Activated CD8-positive, alpha-beta T cell treated with anti-CD3 and anti-CD28 coated beads for 36 hours (primary cell): ENCODE data around the gene ZFP37. TPM values are rescaled to one million over a fixed set of nuclear protein-coding genes. Genes with fewer than 3 reads are reported as not detected.

Experiments used
- ATAC-seq: fragments of 200-7000 bp; cut with Tn5 transposase; one replicate; pipeline ENCODE4 v1.10.0; 2021; ENCODE audit warnings: mild to moderate bottlenecking, moderate library complexity
- CTCF ChIA-PET: fragments of 350-600 bp; sonication (Branson Sonifier 250); formaldehyde crosslinking; loops from one replicate; lab custom pipeline; 2021; ENCODE audit warnings: antibody characterized with exemption; lab: Charles Lee
- POLR2A ChIA-PET: fragments of 350-600 bp; sonication (Branson Sonifier 250); formaldehyde crosslinking; loops from one replicate; lab custom pipeline; 2021; ENCODE audit warnings: antibody characterized with exemption; lab: Charles Lee
- DNase-seq: peaks from one replicate; pipeline ENCODE4 v3.0.0-alpha.2; 2020
- H3K27ac Mint-ChIP-seq: one replicate; pipeline ENCODE4 v1.8.0; 2021; ENCODE audit warnings: mild to moderate bottlenecking, mixed read lengths
- H3K27me3 Mint-ChIP-seq: one replicate; pipeline ENCODE4 v1.8.0; 2021; ENCODE audit warnings: mixed read lengths
- H3K36me3 Mint-ChIP-seq: one replicate; pipeline ENCODE4 v1.8.0; 2021; ENCODE audit warnings: low read depth, mixed read lengths
- H3K4me1 Mint-ChIP-seq: one replicate; pipeline ENCODE4 v1.8.0; 2021; ENCODE audit warnings: low read depth, mixed read lengths
- H3K4me3 Mint-ChIP-seq: one replicate; pipeline ENCODE4 v1.8.0; 2021; ENCODE audit warnings: mild to moderate bottlenecking, moderate library complexity, mixed read lengths
- H3K9me3 Mint-ChIP-seq: one replicate; pipeline ENCODE4 v1.8.0; 2021; ENCODE audit warnings: mixed read lengths
- CTCF ChIP-seq: fragments of 200-600 bp; IDR thresholded peaks from one replicate; pipeline ENCODE4 v1.8.0; 2022; ENCODE audit warnings: antibody characterized with exemption, mild to moderate bottlenecking
- intact Hi-C: fragments of 100-400 bp; cut with micrococcal nuclease; formaldehyde crosslinking; loops from one replicate; pipeline ENCODE4 v1.10.0; 2022
- total RNA-seq, 2 experiments: library from RNA; stranded (reverse); gene quantifications; one replicate each; pipeline ENCODE4 v1.2.3, GENCODE V29; 2021

Gene ZFP37
- total RNA-seq, 2 experiments from 2014 or later, result 1.3 to 1.4 TPM

DNA sequence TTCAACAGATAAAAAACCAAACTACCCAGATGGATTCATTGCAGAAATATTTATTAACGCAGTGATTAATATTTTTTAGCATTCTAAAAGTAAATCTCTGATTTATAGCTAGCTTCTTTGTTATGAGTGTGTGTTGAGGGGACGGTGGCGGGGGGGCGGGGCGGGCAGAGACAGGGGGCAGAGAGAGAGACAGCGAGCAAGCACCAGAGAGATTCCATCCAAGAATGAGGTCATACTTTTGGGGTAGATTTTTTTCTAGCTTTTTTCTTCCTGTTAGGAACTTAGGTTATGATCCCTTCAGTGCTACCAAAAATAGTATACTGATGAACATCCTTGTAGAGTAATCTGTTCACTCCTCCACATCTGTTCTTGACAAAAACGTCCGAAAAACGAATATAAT lies 44.0 kb downstream of the ZFP37 start:
- CTCF ChIA-PET, result no interaction called here
- intact Hi-C loops, result no loop called here

GRCh38 chr9:113011911-113012381 lies 44.6 kb downstream of the ZFP37 start, which contains the start of gene ZNF883:
ZNF883 (minus strand) TSS chr9:113012192.
- POLR2A ChIA-PET, result interaction anchor here (0.7 kb wide), 1 partner anchor 235 kb away, joined by 3 read pairs; no protein-coding TSS in a partner anchor
- H3K9me3 Mint-ChIP-seq, result peaks cover 31% of the 10 kb centered on the region
- ATAC-seq, result peak; percentile 75

More for the DNA sequence above, 44.0 kb downstream of the ZFP37 start:
- Mint-ChIP-seq H3K4me1 (peaks cover 3% of the 10 kb centered on the region), H3K36me3 (peaks cover 13% of the 10 kb centered on the region), H3K27ac (no peak overlapping the region), H3K27me3 (peaks cover 16% of the 10 kb centered on the region), H3K9me3 (peaks cover 27% of the 10 kb centered on the region), H3K4me3 (peak overlapping the region; percentile 68)
- no peak for TF ChIP-seq CTCF
- POLR2A ChIA-PET, result no interaction called here
- ATAC-seq, result no peak
- DNase-seq, result no peak

GRCh38 chr9:113005777-113006176 lies 50.7 kb downstream of the ZFP37 start:
- ChIA-PET POLR2A (no interaction called here), CTCF (no interaction called here)
- intact Hi-C loops, result no loop called here
- no peaks in the 10 kb centered on the region for H3K4me1 Mint-ChIP-seq
- no peak for DNase-seq
- ATAC-seq, result no peak
- no peak for TF ChIP-seq CTCF
- no peak overlapping the region for H3K4me3 Mint-ChIP-seq
- peaks cover 33% of the 10 kb centered on the region for H3K36me3 Mint-ChIP-seq
- H3K27ac Mint-ChIP-seq, result no peak overlapping the region
- H3K9me3 Mint-ChIP-seq, result peaks cover 51% of the 10 kb centered on the region
- H3K27me3 Mint-ChIP-seq, result no peaks in the 10 kb centered on the region

More at GRCh38 chr9:113011911-113012381, 44.6 kb downstream of the ZFP37 start, which contains the start of gene ZNF883:
- H3K36me3 Mint-ChIP-seq, result peaks cover 13% of the 10 kb centered on the region
- peaks cover 3% of the 10 kb centered on the region for H3K4me1 Mint-ChIP-seq
- peak within 1 kb of the TSS; percentile 25 for H3K27ac Mint-ChIP-seq
- CTCF ChIA-PET, result no interaction called here
- peak within 1 kb of the TSS; percentile 68 for H3K4me3 Mint-ChIP-seq
- intact Hi-C loops, result no loop called here
- TF ChIP-seq CTCF, result no peak
- peaks cover 16% of the 10 kb centered on the region for H3K27me3 Mint-ChIP-seq
- DNase-seq, result peak; percentile 66

DNA sequence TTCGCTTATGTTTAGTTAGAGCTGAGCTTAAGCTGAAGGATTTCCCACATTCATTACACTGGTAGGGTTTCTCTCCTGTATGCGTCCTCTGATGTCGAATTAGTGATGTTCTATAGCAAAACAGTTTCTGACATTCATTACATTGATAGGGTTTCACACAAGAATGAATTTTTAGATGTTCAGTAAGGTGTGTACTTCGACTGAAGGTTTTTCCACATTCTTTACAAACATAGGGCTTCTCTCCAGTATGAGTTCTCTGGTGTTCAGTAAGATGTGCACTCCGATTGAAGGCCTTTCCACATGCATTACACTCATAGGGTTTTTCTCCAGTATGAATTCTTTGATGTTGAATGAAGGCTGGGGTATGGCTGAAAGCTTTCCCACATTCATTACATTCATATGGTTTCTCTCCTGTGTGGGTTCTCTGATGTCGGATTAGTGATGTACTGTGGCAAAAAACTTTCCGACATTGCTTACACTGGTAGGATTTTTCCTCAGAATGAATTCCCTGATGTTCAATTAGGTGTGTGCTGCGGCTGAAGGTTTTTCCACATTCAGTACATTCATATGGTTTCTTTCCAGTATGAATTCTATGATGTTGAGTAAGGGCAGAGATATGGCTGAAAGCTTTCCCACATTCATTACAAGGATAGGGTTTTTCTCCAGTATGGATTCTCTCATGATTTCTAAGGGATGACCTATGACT lies 59.1 kb downstream of the ZFP37 start:
- ATAC-seq (no peak), DNase-seq (no peak)
- intact Hi-C loops, result no loop called here
- Mint-ChIP-seq H3K9me3 (peaks cover 59% of the 10 kb centered on the region), H3K4me1 (no peaks in the 10 kb centered on the region), H3K36me3 (peaks cover 57% of the 10 kb centered on the region), H3K4me3 (no peak overlapping the region), H3K27ac (no peak overlapping the region), H3K27me3 (no peaks in the 10 kb centered on the region)
- ChIA-PET POLR2A (no interaction called here), CTCF (no interaction called here)
- TF ChIP-seq CTCF, result no peak

Other genes starting within 250 kb of the ZFP37 start
- gene SLC46A2, start 165.8 kb downstream of the ZFP37 start, total RNA-seq, result not detected
- 1 to 10 TPM; 1.1 to 1.6 TPM for gene ZNF883, start 44.5 kb downstream of the ZFP37 start, total RNA-seq
- 1 to 10 TPM; 1.6 to 3.4 TPM for gene SLC31A2, start 94.3 kb upstream of the ZFP37 start, total RNA-seq
- 10 to 100 TPM; 32.5 to 33.7 TPM for gene FKBP15, start 164.6 kb upstream of the ZFP37 start, total RNA-seq
- 10 to 100 TPM; 18.3 to 19.2 TPM for gene SLC31A1, start 164.8 kb upstream of the ZFP37 start, total RNA-seq
- gene CDC26, start 218.8 kb upstream of the ZFP37 start, total RNA-seq, result 10 to 100 TPM; 28.0 to 30.4 TPM
- gene PRPF4, start 218.9 kb upstream of the ZFP37 start, total RNA-seq, result 10 to 100 TPM; 52.9 to 56.5 TPM
- under 1 TPM in 1 of 2 experiments, not detected in 1; 0.27 TPM for gene RNF183, start 246.7 kb upstream of the ZFP37 start, total RNA-seq